Choroid plexus epithelial cell (primary cell): Measurements from ENCODE around the gene DNAJC12.
A peak's percentile ranks its signal among the peaks of the same experiment; 100 is the strongest.

Source experiments
- DNase-seq: peaks from one replicate; pipeline ENCODE4 v3.0.0-alpha.2; 2010; ENCODE audit warnings: low read depth
- H3K4me3 ChIP-seq: 2 replicates; pipeline ENCODE4 v1.5.1; 2011; ENCODE audit warnings: low read depth, mild to moderate bottlenecking, control low read depth, low read length, moderate library complexity
- CTCF ChIP-seq: conservative IDR thresholded peaks from 2 replicates; pipeline ENCODE4 v1.5.1; 2011; ENCODE audit warnings: low read depth, mild to moderate bottlenecking, control low read depth, inconsistent platforms, low read length, moderate library complexity

Gene DNAJC12

DNA sequence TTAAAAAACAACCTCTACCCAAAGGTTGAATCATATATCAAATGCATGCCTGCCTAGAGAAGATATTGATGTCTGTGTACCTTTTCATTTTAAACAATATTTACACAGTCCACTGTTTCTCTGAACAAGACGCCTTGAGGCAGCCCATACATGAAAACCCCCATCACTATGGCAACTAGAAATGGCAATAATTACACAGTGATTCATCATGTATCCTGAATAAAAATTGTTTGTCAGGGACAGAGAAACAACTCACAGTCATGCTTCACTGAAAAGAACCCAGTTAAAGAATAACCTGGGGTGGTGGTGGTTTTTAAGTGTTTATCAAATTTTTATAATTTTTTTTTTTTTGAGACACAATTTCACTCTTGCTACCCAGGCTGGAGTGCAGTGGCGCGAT is 19.7 kb downstream of the DNAJC12 start:
- peak; percentile 68 for DNase-seq
- H3K4me3 ChIP-seq, result no peak overlapping the region
- TF ChIP-seq CTCF, result no peak

GRCh38 chr10:67816719-67817118 is 21.3 kb downstream of the DNAJC12 start:
- no peak overlapping the region for H3K4me3 ChIP-seq
- no peak for DNase-seq
- no peak for TF ChIP-seq CTCF

- peak; percentile 27 for DNase-seq
- TF ChIP-seq CTCF, result no peak
- no peak overlapping the region for H3K4me3 ChIP-seq
These were observed 22.4 kb downstream of the DNAJC12 start for GRCh38 chr10:67815571-67816059.

DNA sequence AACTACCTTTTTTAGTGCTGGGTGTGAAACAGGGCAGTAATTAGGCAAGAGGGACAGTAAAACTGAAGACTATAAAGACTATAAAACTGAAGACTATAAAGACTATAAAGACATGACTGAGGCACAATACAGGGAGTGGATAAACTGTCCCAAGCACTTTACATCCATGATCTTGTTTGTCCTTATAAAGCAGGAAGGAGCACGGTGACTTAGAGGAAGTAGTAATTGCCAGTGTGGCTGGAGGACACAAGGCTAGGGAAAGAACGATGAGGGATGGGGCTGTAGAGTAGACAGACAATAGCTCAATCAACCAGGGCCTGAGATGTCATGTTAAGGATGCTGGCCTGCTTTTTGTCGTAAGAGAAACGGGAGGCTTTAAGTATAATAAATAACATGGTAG is 26.0 kb downstream of the DNAJC12 start:
- TF ChIP-seq CTCF, result no peak
- DNase-seq, result no peak
- no peak overlapping the region for H3K4me3 ChIP-seq

DNA sequence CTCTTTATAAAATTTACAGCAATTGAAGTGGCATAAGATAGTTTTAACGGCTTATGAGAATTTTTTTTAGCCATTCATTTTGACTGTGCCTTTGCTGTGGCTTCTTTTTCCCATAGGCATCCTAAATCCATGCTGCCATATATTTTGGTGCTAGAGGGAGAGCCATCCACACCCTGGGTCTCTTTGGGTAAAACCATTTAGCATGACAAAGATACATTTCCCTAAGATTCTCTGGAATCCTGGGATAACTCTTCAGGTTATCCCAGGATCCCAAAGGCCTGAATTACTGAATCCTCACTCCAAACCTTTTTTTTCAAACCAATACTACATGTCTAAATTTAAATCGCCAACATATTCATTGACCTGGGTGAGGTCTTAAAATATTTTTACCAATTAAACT is 28.9 kb downstream of the DNAJC12 start:
- TF ChIP-seq CTCF, result no peak
- H3K4me3 ChIP-seq, result no peak overlapping the region
- no peak for DNase-seq

- DNase-seq, result no peak
- no peak overlapping the region for H3K4me3 ChIP-seq
- TF ChIP-seq CTCF, result no peak
These were observed 29.3 kb downstream of the DNAJC12 start for GRCh38 chr10:67808704-67809103.

DNA sequence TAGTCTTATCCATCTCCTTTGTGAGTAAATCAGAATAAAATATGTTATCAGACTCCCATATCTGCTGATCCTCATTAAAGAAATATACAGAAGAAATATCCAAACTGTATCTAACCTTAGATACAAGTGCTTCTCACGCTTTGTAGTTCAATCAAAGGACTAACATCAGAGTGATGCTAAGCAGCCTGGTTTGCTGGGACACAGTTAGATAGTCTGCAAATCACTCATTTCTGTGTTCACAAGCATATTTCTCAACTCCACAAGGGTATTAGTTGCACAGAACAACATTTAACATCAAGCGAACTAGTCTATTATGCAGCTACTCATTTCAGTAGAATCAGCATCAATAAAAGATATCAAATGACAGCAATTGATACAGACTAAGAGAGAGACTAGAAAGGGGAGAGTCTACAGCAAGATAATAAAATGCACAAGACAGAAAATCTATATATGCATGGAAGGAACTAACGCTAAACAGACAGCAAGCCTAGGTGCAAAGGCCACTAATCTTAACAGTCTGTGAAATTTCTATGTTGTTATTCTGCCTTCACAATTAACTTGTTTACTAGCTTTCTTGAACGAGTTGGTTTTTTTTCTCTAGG is 30.0 kb downstream of the DNAJC12 start:
- no peak for TF ChIP-seq CTCF
- no peak overlapping the region for H3K4me3 ChIP-seq
- no peak for DNase-seq
